Endothelial cell of umbilical vein (primary cell): ENCODE results near the gene ZNF414. TPM values are rescaled to one million over a fixed set of nuclear protein-coding genes. Genes with fewer than 3 reads are reported as not detected.

Source experiments
- BruUV-seq: library from RNA; stranded (reverse); fragments of 400-500 nt; replicated peaks from 2 replicates; lab custom pipeline; 2021; lab: Mats Ljungman, UMichigan
- CTCF ChIA-PET: fragments of 300-600, 350-600 bp; sonication (Branson Sonifier 250); formaldehyde crosslinking; loops from one replicate; lab custom pipeline; 2021; ENCODE audit warnings: antibody characterized with exemption, inconsistent platforms; lab: Charles Lee
- POLR2A ChIA-PET: fragments of 300-600, 350-600 bp; sonication (Branson Sonifier 250); formaldehyde crosslinking; loops from one replicate; lab custom pipeline; 2021; ENCODE audit warnings: antibody characterized with exemption, inconsistent platforms; lab: Charles Lee
- DNase-seq: peaks from one replicate; pipeline ENCODE4 v3.0.0-alpha.2; 2011; ENCODE audit warnings: low read depth, low spot score
- FAIRE-seq: peaks from 2 replicates; lab custom pipeline; 2011; peaks lifted over from hg19 to GRCh38; lab: Jason Lieb, UNC
- H2AFZ ChIP-seq: 2 replicates; pipeline ENCODE4 v1.6.0; 2012; ENCODE audit warnings: low read depth, low read length, control low read depth, inconsistent platforms
- H3K27ac ChIP-seq: 2 replicates; pipeline ENCODE4 v1.5.1; 2011; ENCODE audit warnings: low read depth, mild to moderate bottlenecking, control low read depth, low read length, moderate library complexity; ENCODE audit not compliant: insufficient read depth
- H3K27me3 ChIP-seq, 2 experiments: 2 replicates each; pipeline versions ENCODE4 v1.6.0 to v1.6.1; 2011; ENCODE audit warnings: low read length in 2 of 2, mixed read lengths in 1 of 2; ENCODE audit not compliant: control insufficient read depth in 2 of 2, insufficient read depth in 2 of 2
- H3K36me3 ChIP-seq, 2 experiments: 2 replicates in 1 of 2; 3 replicates in 1 of 2; pipeline ENCODE4 v1.5.1; 2011; ENCODE audit warnings: low read length in 2 of 2, mild to moderate bottlenecking in 1 of 2, moderate library complexity in 1 of 2; ENCODE audit not compliant: control insufficient read depth in 2 of 2, insufficient read depth in 2 of 2; ENCODE audit errors: extremely low read depth in 1 of 2
- H3K4me1 ChIP-seq: 3 replicates; pipeline ENCODE4 v1.5.1; 2011; ENCODE audit warnings: mild to moderate bottlenecking, low read length; ENCODE audit not compliant: control insufficient read depth, insufficient read depth; ENCODE audit errors: extremely low read depth
- H3K4me2 ChIP-seq: 2 replicates; pipeline ENCODE4 v1.6.1; 2011; ENCODE audit warnings: low read length, control low read depth, mixed read lengths; ENCODE audit not compliant: insufficient read depth
- H3K4me3 ChIP-seq, 3 experiments: fragments of 200-600 bp in 1 of 3; sonication (generic), shearing (Covaris generic) in 1 of 3; replicated peaks in 1 of 3; 2 replicates each; pipeline ENCODE4 v1.5.1; 2011 to 2016; ENCODE audit warnings: control low read depth in 3 of 3, low read length in 3 of 3, mild to moderate bottlenecking in 2 of 3, inconsistent platforms in 1 of 3, low read depth in 1 of 3, moderate library complexity in 1 of 3; ENCODE audit not compliant: insufficient read depth in 1 of 3
- H3K79me2 ChIP-seq: 2 replicates; pipeline ENCODE4 v1.6.0; 2012; ENCODE audit warnings: low read length, inconsistent platforms; ENCODE audit not compliant: control insufficient read depth, insufficient read depth
- H3K9ac ChIP-seq: replicated peaks from 2 replicates; pipeline ENCODE3; 2011; ENCODE audit warnings: low read length, control low read depth; ENCODE audit not compliant: insufficient read depth; ENCODE audit errors: extremely low read depth
- H3K9me1 ChIP-seq: replicated peaks from 3 replicates; pipeline ENCODE4 v1.6.0; 2011; ENCODE audit warnings: mild to moderate bottlenecking, low read length; ENCODE audit not compliant: control insufficient read depth, insufficient read depth; ENCODE audit errors: extremely low read depth
- H3K9me3 ChIP-seq: replicated peaks from 2 replicates; pipeline ENCODE4 v1.5.1; 2012; ENCODE audit warnings: low read length, inconsistent platforms; ENCODE audit not compliant: control insufficient read depth, insufficient read depth
- H4K20me1 ChIP-seq: replicated peaks from 2 replicates; pipeline ENCODE3; 2011; ENCODE audit warnings: mild to moderate bottlenecking, low read length; ENCODE audit not compliant: control insufficient read depth, insufficient read depth; ENCODE audit errors: extremely low read depth
- EZH2 ChIP-seq: IDR thresholded peaks from 2 replicates; pipeline ENCODE4 v1.6.1; 2012; ENCODE audit warnings: borderline replicate concordance, low read depth, mild to moderate bottlenecking, moderate library complexity, low read length, inconsistent platforms; ENCODE audit not compliant: severe bottlenecking
- FOS ChIP-seq: IDR thresholded peaks from 2 replicates; pipeline ENCODE4 v1.6.1; 2011; ENCODE audit warnings: mild to moderate bottlenecking, low read length, moderate library complexity, borderline replicate concordance; ENCODE audit not compliant: insufficient read depth
- GATA2 ChIP-seq: IDR thresholded peaks from 2 replicates; pipeline ENCODE4 v1.7.0; 2011; ENCODE audit warnings: low read depth, mild to moderate bottlenecking, moderate library complexity, mixed read lengths, low read length; ENCODE audit not compliant: insufficient read length, insufficient read depth
- JUN ChIP-seq: IDR thresholded peaks from 2 replicates; pipeline ENCODE4 v1.6.1; 2011; ENCODE audit warnings: borderline replicate concordance, low read depth; ENCODE audit not compliant: insufficient read length, insufficient read depth
- MYC ChIP-seq: IDR thresholded peaks from one replicate; pipeline ENCODE4 v1.6.1; 2011; ENCODE audit warnings: mild to moderate bottlenecking, low read depth, low read length
- POLR2A ChIP-seq: IDR thresholded peaks from 2 replicates; pipeline ENCODE4 v1.6.1; 2012; ENCODE audit warnings: low read depth, mild to moderate bottlenecking, control low read depth, low read length
- POLR2AphosphoS5 ChIP-seq: IDR thresholded peaks from 2 replicates; pipeline ENCODE4 v1.6.1; 2012; ENCODE audit warnings: low read depth, mild to moderate bottlenecking, control low read depth, low read length, moderate library complexity; ENCODE audit not compliant: insufficient read depth
- dilution Hi-C: fragments of 300-500 bp; cut with MboI; formaldehyde crosslinking; loops from one replicate; pipeline ENCODE4 v1.15.0; 2019; ENCODE audit warnings: low sequenced_read_pairs; ENCODE audit not compliant: extremely low pct_ligation_motif_present
- intact Hi-C: fragments of 100-400 bp; cut with micrococcal nuclease; formaldehyde crosslinking; loops from one replicate; pipeline ENCODE4 v1.10.0; 2022
- polyA plus RNA-seq, 4 experiments: library from polyadenylated mRNA; depleted of rRNA in 3 of 4; stranded (reverse) in 3 of 4; unstranded in 1 of 4; fragments of >200 nt; gene quantifications; 2 replicates each; pipeline versions ENCODE4 v1.2.1 to v1.2.3, GENCODE V29; 2011 to 2012; ENCODE audit warnings: missing spikeins in 1 of 4
- total RNA-seq: library from RNA; stranded (reverse); gene quantifications from 2 replicates; pipeline ENCODE4 v1.2.3, GENCODE V29; 2021
- TF ChIP-seq, protein P1 (sequence below): IDR thresholded peaks from 2 replicates; pipeline ENCODE4 v1.6.1; 2011; ENCODE audit not compliant: insufficient read depth, insufficient read length
- TF ChIP-seq, protein P2 (sequence below), 2 donors: IDR thresholded peaks; 1 replicate in 1 of 2; 2 replicates in 1 of 2; pipeline ENCODE4 v1.5.1; 2011; ENCODE audit warnings: low read length in 2 of 2, mild to moderate bottlenecking in 2 of 2, moderate library complexity in 2 of 2, control low read depth in 1 of 2, inconsistent platforms in 1 of 2, low read depth in 1 of 2; ENCODE audit not compliant: insufficient read depth in 1 of 2; ENCODE audit errors: extremely low read depth in 1 of 2

The ZNF414 gene
- total and polyA plus RNA-seq, 2 donors (not counting 3 experiments of a cell fraction or from before 2014, with no cell fraction given): 11.6 to 20.6 TPM

DNA sequence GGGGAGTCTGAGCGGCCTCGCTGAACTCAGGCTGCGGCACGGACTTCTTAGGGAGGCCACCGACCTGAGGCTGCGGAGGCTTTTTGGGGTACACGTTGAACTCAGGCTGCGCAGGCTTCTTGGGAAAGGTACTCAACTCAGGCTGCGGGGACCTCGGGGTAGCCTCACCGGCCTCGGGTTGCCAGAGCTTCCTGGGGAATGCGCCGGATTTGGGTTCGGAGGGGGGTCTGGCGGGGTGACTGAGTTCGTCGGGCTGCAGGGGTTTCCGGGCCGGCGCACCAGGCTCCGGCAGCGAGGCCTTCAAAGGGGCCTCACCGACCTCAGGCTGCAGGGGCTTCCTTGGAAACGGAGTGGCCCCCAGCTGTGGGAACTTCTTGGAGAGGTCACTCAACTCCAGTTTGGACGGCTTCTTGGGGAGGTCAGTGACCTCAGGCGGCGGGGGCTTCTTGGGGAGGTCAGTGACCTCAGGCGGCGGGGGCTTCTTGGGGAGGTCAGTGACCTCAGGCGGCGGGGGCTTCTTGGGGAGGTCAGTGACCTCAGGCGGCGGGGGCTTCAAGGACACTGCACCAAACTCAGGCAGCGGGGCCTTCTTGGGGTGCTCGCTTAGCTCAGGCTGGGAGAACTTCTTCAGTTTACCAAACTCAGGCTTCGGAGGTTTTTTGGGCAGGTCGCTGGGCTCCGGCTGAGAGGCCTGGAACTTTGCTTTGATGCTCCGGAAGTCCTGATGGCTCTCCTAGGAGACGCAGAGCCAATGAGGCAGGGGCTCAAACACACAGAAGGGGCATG, 14.7 kb downstream of the ZNF414 start:
- no peak overlapping the region for H3K4me2 ChIP-seq
- POLR2A ChIA-PET: no interaction called here
- TF ChIP-seq, protein P1, sequence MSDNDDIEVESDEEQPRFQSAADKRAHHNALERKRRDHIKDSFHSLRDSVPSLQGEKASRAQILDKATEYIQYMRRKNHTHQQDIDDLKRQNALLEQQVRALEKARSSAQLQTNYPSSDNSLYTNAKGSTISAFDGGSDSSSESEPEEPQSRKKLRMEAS: no peak
- TF ChIP-seq, protein P2, sequence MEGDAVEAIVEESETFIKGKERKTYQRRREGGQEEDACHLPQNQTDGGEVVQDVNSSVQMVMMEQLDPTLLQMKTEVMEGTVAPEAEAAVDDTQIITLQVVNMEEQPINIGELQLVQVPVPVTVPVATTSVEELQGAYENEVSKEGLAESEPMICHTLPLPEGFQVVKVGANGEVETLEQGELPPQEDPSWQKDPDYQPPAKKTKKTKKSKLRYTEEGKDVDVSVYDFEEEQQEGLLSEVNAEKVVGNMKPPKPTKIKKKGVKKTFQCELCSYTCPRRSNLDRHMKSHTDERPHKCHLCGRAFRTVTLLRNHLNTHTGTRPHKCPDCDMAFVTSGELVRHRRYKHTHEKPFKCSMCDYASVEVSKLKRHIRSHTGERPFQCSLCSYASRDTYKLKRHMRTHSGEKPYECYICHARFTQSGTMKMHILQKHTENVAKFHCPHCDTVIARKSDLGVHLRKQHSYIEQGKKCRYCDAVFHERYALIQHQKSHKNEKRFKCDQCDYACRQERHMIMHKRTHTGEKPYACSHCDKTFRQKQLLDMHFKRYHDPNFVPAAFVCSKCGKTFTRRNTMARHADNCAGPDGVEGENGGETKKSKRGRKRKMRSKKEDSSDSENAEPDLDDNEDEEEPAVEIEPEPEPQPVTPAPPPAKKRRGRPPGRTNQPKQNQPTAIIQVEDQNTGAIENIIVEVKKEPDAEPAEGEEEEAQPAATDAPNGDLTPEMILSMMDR (IDR thresholded peaks at IDR 0.05; ENCODE audit: extremely low read depth in 1 of 2, insufficient read depth in 1 of 2, low read depth in 1 of 2, low read length in 2 of 2): no peak
- no peak for TF ChIP-seq JUN
- TF ChIP-seq POLR2A: no peak
- TF ChIP-seq EZH2: no peak
- TF ChIP-seq GATA2: no peak
- no peak for TF ChIP-seq FOS
- no peak for TF ChIP-seq POLR2AphosphoS5
- no peak for TF ChIP-seq MYC
- DNase-seq (no peak), FAIRE-seq (no peak)
- no peak overlapping the region for H3K9ac ChIP-seq
- H3K79me2 ChIP-seq: no peaks in the 10 kb centered on the region
- H3K9me1 ChIP-seq: no peaks in the 10 kb centered on the region
- no peaks in the 10 kb centered on the region for H3K4me1 ChIP-seq
- no peaks in the 10 kb centered on the region for H3K27me3 ChIP-seq
- dilution Hi-C loops (no loop called here), intact Hi-C loops (no loop called here)
- no peaks in the 10 kb centered on the region for H3K9me3 ChIP-seq
- CTCF ChIA-PET: interaction anchor here (0.7 kb wide), 1 partner anchor 86 kb away, joined by 3 read pairs; the partner anchor contains the start of gene MARCHF2
- no TSS peak for BruUV-seq
- H4K20me1 ChIP-seq: no peaks in the 10 kb centered on the region
- H3K4me3 ChIP-seq: no peak overlapping the region
- no peak overlapping the region for H2AFZ ChIP-seq
- H3K27ac ChIP-seq: no peak overlapping the region
- no peaks in the 10 kb centered on the region for H3K36me3 ChIP-seq
